CD14-positive monocyte (primary cell): Measurements from ENCODE around the gene SMAD6. TPM values are rescaled to one million over a fixed set of nuclear protein-coding genes. Genes with fewer than 3 reads are reported as not detected.

Experiments used
- DNase-seq, 3 donors: peaks; one replicate each; pipeline ENCODE4 v3.0.0-alpha.2; 2011 to 2022
- H2AFZ ChIP-seq: 2 replicates; pipeline ENCODE4 v1.6.0; 2012; ENCODE audit warnings: mild to moderate bottlenecking, low read depth, low read length, inconsistent platforms; ENCODE audit not compliant: insufficient read depth, poor library complexity, severe bottlenecking
- H3K27ac ChIP-seq, 2 donors: 1 replicate in 1 of 2; 2 replicates in 1 of 2; pipeline ENCODE4 v1.5.1; 2012 to 2013; ENCODE audit warnings: low read length in 2 of 2, control low read depth in 1 of 2, inconsistent platforms in 1 of 2, low read depth in 1 of 2, mild to moderate bottlenecking in 1 of 2
- H3K27me3 ChIP-seq, 2 donors: one replicate each; pipeline versions ENCODE4 v1.6.0 to v1.6.1; 2011 to 2013; ENCODE audit warnings: low read length in 2 of 2; ENCODE audit not compliant: control insufficient read depth in 2 of 2, insufficient read depth in 2 of 2
- H3K36me3 ChIP-seq, 2 donors: replicated peaks in 1 of 2; 1 replicate in 1 of 2; 2 replicates in 1 of 2; pipeline versions ENCODE4 v1.5.1 to v1.6.1; 2012 to 2013; ENCODE audit warnings: low read length in 2 of 2, control low read depth in 1 of 2, inconsistent platforms in 1 of 2, mild to moderate bottlenecking in 1 of 2; ENCODE audit not compliant: insufficient read depth in 2 of 2, control insufficient read depth in 1 of 2
- H3K4me1 ChIP-seq, 2 donors: 1 replicate in 1 of 2; 2 replicates in 1 of 2; pipeline versions ENCODE4 v1.5.1 to v1.6.1; 2012 to 2013; ENCODE audit warnings: low read length in 2 of 2, control low read depth in 1 of 2, inconsistent platforms in 1 of 2, mild to moderate bottlenecking in 1 of 2, moderate library complexity in 1 of 2; ENCODE audit not compliant: insufficient read depth in 2 of 2, control insufficient read depth in 1 of 2
- H3K4me2 ChIP-seq: replicated peaks from 2 replicates; pipeline ENCODE3; 2012; ENCODE audit warnings: low read length, moderate library complexity, mild to moderate bottlenecking; ENCODE audit not compliant: poor library complexity, severe bottlenecking; ENCODE audit errors: extremely low read depth
- H3K4me3 ChIP-seq, 3 experiments: fragments of 200-600 bp in 1 of 3; sonication (generic) in 1 of 3; replicated peaks in 1 of 3; 1 replicate in 2 of 3; 2 replicates in 1 of 3; pipeline ENCODE4 v1.5.1; 2011 to 2013; ENCODE audit warnings: low read length in 3 of 3, mild to moderate bottlenecking in 3 of 3, control low read depth in 2 of 3, low read depth in 2 of 3, inconsistent platforms in 1 of 3, moderate library complexity in 1 of 3
- H3K79me2 ChIP-seq: 2 replicates; pipeline ENCODE4 v1.6.0; 2012; ENCODE audit warnings: mild to moderate bottlenecking, control low read depth, inconsistent platforms, low read length, moderate library complexity; ENCODE audit not compliant: insufficient read depth
- H3K9ac ChIP-seq: 2 replicates; pipeline ENCODE4 v1.6.0; 2017; ENCODE audit warnings: low read length, mild to moderate bottlenecking; ENCODE audit not compliant: insufficient read depth, poor library complexity, severe bottlenecking
- H3K9me3 ChIP-seq, 2 donors: replicated peaks in 1 of 2; 1 replicate in 1 of 2; 2 replicates in 1 of 2; pipeline versions ENCODE4 v1.5.1 to v1.6.1; 2012 to 2013; ENCODE audit warnings: low read length in 2 of 2, control low read depth in 1 of 2; ENCODE audit not compliant: control insufficient read depth in 1 of 2, insufficient read depth in 1 of 2
- H4K20me1 ChIP-seq: 2 replicates; pipeline ENCODE4 v1.6.0; 2012; ENCODE audit warnings: mild to moderate bottlenecking, low read length, control low read depth, moderate library complexity; ENCODE audit not compliant: insufficient read depth
- H3K27ac Mint-ChIP-seq, 7 donors: one replicate each; pipeline ENCODE4 v1.8.0; 2020; ENCODE audit warnings: mild to moderate bottlenecking in 7 of 7, mixed read lengths in 7 of 7, moderate library complexity in 6 of 7, inconsistent platforms in 2 of 7
- H3K27me3 Mint-ChIP-seq, 3 donors: one replicate each; pipeline ENCODE4 v1.8.0; 2021 to 2022; ENCODE audit warnings: low read depth in 3 of 3, mild to moderate bottlenecking in 3 of 3, mixed read lengths in 3 of 3, moderate library complexity in 3 of 3, inconsistent platforms in 1 of 3
- H3K36me3 Mint-ChIP-seq, 2 donors: one replicate each; pipeline ENCODE4 v1.8.0; 2020; ENCODE audit warnings: mixed read lengths in 2 of 2, inconsistent platforms in 1 of 2, mild to moderate bottlenecking in 1 of 2
- H3K4me1 Mint-ChIP-seq: one replicate; pipeline ENCODE4 v1.8.0; 2020; ENCODE audit warnings: mild to moderate bottlenecking, mixed read lengths
- H3K4me3 Mint-ChIP-seq, 2 donors: one replicate each; pipeline ENCODE4 v1.8.0; 2020; ENCODE audit warnings: mild to moderate bottlenecking in 2 of 2, mixed read lengths in 2 of 2, moderate library complexity in 1 of 2
- H3K9me3 Mint-ChIP-seq, 7 donors: one replicate each; pipeline ENCODE4 v1.8.0; 2020 to 2022; ENCODE audit warnings: mixed read lengths in 7 of 7, mild to moderate bottlenecking in 6 of 7, moderate library complexity in 6 of 7, inconsistent platforms in 2 of 7
- WGBS: methylation state at CpG from one replicate; pipeline ENCODE4 v1.1.5; 2013; ENCODE audit warnings: missing lambda C conversion rate; ENCODE audit not compliant: insufficient coverage; 5-methylcytosine and 5-hydroxymethylcytosine counted together
- intact Hi-C, 2 donors: fragments of 100-400 bp; cut with micrococcal nuclease; formaldehyde crosslinking; loops; one replicate each; pipeline versions ENCODE4 v1.15.0 to v1.15.1; 2023
- polyA plus RNA-seq, 3 donors: library from polyadenylated mRNA; depleted of rRNA in 1 of 3; unstranded in 2 of 3; stranded (reverse) in 1 of 3; fragments of 300-500 nt in 2 of 3; fragments of >200 nt in 1 of 3; fragmentation: Illumina TruSeq in 2 of 3; gene quantifications; 1 replicate in 2 of 3; 2 replicates in 1 of 3; pipeline ENCODE4 v1.2.3, GENCODE V29; 2012 to 2021
- TF ChIP-seq, protein P1 (sequence below): fragments of 200-600 bp; IDR thresholded peaks from one replicate; pipeline ENCODE4 v1.8.0; 2022; ENCODE audit warnings: antibody characterized with exemption, mild to moderate bottlenecking

Gene SMAD6
- polyA plus RNA-seq, 3 donors = 0.31 TPM; not detected in 2

DNA sequence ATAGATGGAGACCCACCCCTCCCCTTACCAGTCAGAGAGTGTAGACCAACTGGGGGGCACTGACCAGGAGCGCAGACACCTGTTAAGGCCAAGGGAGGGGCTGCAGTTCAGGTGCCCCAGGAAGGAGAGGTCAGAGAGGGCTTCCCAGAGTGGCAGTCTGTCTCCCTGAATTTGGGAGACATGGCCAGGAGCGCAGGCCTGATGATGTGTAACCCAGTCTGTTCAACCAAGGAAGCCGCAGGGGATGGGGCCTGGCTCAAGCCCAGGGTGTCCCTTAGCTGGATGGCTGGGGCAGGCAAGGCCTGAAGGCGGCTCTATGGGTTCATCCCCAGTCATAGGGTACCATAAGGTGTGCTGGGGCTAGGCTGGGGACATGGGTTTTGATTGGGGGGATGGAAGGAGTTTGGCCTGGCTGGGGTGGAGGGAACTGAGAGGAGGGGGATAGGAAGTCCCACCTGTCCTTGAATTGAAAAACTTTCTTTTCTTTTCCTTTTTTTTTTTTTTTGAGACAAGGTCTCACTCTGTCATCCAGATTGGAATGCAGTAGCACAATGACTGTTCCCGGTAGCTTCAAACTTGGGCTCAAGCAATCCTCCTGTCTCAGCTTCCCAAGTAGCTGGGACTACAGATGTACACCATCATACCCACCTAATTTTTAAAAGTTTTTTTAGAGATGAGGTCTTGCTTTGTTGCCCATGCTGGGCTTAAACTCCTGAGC is 75.7 kb downstream of the SMAD6 start:
- WGBS = 96% methylated on average over 4 of the region's 5 CpGs
- Histone ChIP-seq H3K4me3 (no peak overlapping the region), H4K20me1 (no peaks in the 10 kb centered on the region), H2AFZ (no peak overlapping the region), H3K36me3 (no peaks in the 10 kb centered on the region), H3K9me3 (no peaks in the 10 kb centered on the region), H3K4me2 (no peak overlapping the region), H3K4me1 (no peaks in the 10 kb centered on the region), H3K27me3 (no peaks in the 10 kb centered on the region), H3K79me2 (no peaks in the 10 kb centered on the region), H3K9ac (no peak overlapping the region), H3K27ac (no peak overlapping the region)
- peaks cover 0 to 2% of the 10 kb centered on the region in 2 donors for H3K36me3 Mint-ChIP-seq
- intact Hi-C loops = no loop called here
- peaks cover 0 to 1% (median 0%) of the 10 kb centered on the region in 7 donors for H3K9me3 Mint-ChIP-seq
- H3K27ac Mint-ChIP-seq = no peak overlapping the region
- H3K4me1 Mint-ChIP-seq = peaks cover 4% of the 10 kb centered on the region
- H3K4me3 Mint-ChIP-seq = no peak overlapping the region
- H3K27me3 Mint-ChIP-seq = peaks cover under 1 to 6% (median 3%) of the 10 kb centered on the region in 3 donors
- DNase-seq = no peak
- TF ChIP-seq, protein P1, sequence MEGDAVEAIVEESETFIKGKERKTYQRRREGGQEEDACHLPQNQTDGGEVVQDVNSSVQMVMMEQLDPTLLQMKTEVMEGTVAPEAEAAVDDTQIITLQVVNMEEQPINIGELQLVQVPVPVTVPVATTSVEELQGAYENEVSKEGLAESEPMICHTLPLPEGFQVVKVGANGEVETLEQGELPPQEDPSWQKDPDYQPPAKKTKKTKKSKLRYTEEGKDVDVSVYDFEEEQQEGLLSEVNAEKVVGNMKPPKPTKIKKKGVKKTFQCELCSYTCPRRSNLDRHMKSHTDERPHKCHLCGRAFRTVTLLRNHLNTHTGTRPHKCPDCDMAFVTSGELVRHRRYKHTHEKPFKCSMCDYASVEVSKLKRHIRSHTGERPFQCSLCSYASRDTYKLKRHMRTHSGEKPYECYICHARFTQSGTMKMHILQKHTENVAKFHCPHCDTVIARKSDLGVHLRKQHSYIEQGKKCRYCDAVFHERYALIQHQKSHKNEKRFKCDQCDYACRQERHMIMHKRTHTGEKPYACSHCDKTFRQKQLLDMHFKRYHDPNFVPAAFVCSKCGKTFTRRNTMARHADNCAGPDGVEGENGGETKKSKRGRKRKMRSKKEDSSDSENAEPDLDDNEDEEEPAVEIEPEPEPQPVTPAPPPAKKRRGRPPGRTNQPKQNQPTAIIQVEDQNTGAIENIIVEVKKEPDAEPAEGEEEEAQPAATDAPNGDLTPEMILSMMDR = no peak

DNA sequence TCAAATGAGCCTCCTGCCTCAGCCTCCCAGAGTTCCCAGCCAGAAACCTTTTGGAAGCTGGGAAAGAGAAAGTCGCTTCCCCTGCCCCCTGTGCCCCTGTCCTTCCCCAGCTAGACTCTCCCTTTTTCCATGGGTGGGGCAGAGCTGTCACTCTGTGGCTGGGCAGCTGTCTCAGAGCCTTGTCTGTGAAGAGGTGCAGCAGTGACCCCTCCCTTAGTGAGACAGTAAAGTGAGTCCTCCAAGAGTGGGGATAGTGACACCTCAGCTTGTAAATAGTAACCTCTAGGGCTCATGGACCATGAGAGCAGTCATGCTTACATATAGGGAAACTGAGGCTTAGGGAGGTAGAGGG is 76.3 kb downstream of the SMAD6 start:
- H3K4me1 ChIP-seq = no peaks in the 10 kb centered on the region
- H3K9me3 ChIP-seq = no peaks in the 10 kb centered on the region
- intact Hi-C loops = no loop called here
- Mint-ChIP-seq H3K4me1 (peaks cover 2% of the 10 kb centered on the region), H3K27ac (no peak overlapping the region), H3K36me3 (peaks cover 0 to 2% of the 10 kb centered on the region in 2 donors), H3K4me3 (no peak overlapping the region), H3K9me3 (peaks cover 0 to 1% (median 0%) of the 10 kb centered on the region in 7 donors), H3K27me3 (peaks cover 0 to 4% (median 3%) of the 10 kb centered on the region in 3 donors)
- TF ChIP-seq, protein P1 = no peak
- H3K9ac ChIP-seq = no peak overlapping the region
- no peak overlapping the region for H3K4me3 ChIP-seq
- H3K4me2 ChIP-seq = no peak overlapping the region
- no peaks in the 10 kb centered on the region for H3K36me3 ChIP-seq
- DNase-seq = no peak
- H2AFZ ChIP-seq = no peak overlapping the region
- no peaks in the 10 kb centered on the region for H3K27me3 ChIP-seq
- H3K27ac ChIP-seq = no peak overlapping the region
- H3K79me2 ChIP-seq = no peaks in the 10 kb centered on the region
- no CpG with 5 or more reads among the region's 1 CpG for WGBS
- H4K20me1 ChIP-seq = no peaks in the 10 kb centered on the region
